Glomerular endothelial cell (primary cell): ENCODE measurements around the gene SLC39A5. TPM values are rescaled to one million over a fixed set of nuclear protein-coding genes. Genes with fewer than 3 reads are reported as not detected.

Experiments used
- DNase-seq: peaks from one replicate; pipeline ENCODE4 v3.0.0-alpha.2; 2011; ENCODE audit warnings: low read depth, low spot score; ENCODE audit errors: extremely low read depth
- total RNA-seq: library from RNA; depleted of rRNA; stranded (reverse); fragments of >200 nt; gene quantifications from 2 replicates; pipeline ENCODE4 v1.2.3, GENCODE V29; 2015

The SLC39A5 gene
- total RNA-seq: not detected in 2 replicates

GRCh38 chr12:56229916-56230431, at the start of gene SLC39A5:
Gene SLC39A5, plus strand, starts transcription at chr12:56230051. Its CDS starts 1,224 bp downstream, at chr12:56231275.
- no peak for DNase-seq

DNA sequence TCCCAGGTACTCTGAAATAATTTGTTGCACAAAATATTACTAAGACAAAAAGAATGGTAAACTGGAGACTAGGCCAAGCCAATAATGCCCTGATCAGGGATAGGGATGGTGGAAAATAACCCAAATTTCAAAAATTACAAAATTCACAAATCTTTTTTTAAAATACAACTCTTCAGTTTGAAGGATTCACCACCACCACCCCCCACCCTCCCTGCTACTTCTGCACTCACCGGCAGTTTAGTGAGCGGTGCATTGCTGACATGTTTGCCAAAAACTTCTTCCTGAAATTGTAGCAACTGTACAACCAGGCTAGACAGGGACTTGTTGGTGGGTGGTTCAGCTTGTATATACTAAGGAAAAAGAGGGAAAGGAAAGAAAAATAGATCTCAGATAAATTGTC, 42.9 kb upstream of the SLC39A5 start:
- no peak for DNase-seq

GRCh38 chr12:56188131-56188777, 41.6 kb upstream of the SLC39A5 start:
- DNase-seq: no peak

DNA sequence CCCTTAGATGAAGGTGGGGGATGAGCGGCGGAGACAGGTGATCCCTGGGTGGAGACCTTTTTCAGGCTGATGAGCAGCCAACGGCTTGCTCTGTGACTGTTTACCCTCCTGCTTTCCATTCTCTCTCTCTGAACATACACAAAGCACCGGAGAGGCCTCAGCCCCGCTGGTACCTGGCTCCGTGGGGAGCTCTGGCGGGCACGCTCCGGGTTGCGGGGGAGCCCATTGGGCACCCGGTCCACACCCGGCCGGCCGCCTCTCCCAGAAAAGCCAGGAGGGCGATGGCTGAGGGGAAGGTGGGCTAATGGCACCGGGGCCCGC, 41.1 kb upstream of the SLC39A5 start:
- no peak for DNase-seq

DNA sequence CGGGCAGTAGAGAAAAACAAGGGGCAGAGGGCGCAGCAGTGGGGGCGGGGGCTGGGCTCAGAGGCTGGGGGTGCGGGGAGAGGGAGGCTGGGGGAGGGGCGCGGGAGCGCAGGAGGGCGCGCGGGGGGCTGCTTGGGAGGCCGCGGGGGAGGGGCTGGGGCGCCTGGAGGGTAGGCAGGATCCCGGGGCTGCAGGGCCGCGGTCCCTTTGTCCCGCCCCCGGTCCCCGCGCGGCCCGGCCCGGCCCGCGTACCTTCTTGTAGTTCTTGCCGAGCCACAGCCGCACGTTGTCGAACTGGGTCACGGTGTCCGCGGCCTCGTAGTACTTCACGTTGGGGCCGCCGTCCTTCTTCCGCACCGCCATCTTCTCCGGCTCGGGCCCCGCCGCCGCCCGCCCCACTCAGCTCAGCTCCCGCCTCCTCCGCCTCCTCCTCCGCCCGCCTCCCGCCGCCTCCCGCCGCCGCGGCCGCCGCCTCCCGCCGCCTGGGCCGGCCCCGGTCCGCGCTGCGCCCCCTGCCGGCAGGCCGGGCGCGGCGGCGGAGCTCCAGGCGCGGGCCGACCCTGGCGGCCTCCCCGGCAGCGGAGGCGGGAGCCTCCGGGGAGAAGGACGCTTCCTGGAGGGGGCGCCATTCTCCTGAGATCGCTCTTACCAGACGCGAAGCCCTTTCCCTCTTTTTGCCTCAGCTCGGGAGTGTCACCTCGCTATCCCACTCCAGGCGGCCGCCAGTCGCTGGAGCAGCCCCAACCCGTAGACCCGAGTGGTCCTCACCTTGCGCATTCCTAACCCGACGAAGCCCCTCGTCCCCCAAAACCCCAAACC, 40.5 kb upstream of the SLC39A5 start, which contains the start of gene SMARCC2:
Gene SMARCC2 (minus strand): TSS at position 385 of the 819 bp plus-strand sequence. CDS start 22 bp downstream, at position 363.
- DNase-seq: no peak

GRCh38 chr12:56189918-56190694, 39.7 kb upstream of the SLC39A5 start:
- DNase-seq: peak; percentile 56

DNA sequence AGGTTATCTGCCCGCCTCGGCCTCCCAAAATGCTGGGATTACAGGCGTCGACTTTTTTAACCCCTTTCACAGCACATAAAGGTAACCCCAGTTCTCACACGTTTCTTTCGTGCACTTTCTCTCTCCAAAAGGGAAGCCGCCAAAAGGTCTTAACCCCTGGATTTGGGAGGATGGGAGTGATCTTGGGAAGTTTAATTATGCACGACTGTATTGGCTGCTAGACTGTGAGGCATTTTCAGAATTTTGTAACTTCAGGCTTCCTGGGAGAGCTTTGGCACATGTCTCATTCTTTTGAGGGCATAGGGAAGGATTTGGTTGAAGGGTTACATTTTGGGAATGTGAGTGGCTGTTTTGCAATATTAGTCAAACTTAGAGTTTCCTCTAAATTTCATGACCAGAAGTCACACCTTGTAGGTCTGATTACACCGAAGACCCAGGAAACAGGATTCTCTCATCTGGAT, 39.1 kb upstream of the SLC39A5 start:
- DNase-seq: no peak

GRCh38 chr12:56192582-56192981, 37.3 kb upstream of the SLC39A5 start:
- no peak for DNase-seq

- DNase-seq: peak; percentile 81
Observed at GRCh38 chr12:56193025-56193578, 36.7 kb upstream of the SLC39A5 start.

- DNase-seq: peak; percentile 84
Observed at GRCh38 chr12:56196818-56197550, 32.9 kb upstream of the SLC39A5 start.

DNA sequence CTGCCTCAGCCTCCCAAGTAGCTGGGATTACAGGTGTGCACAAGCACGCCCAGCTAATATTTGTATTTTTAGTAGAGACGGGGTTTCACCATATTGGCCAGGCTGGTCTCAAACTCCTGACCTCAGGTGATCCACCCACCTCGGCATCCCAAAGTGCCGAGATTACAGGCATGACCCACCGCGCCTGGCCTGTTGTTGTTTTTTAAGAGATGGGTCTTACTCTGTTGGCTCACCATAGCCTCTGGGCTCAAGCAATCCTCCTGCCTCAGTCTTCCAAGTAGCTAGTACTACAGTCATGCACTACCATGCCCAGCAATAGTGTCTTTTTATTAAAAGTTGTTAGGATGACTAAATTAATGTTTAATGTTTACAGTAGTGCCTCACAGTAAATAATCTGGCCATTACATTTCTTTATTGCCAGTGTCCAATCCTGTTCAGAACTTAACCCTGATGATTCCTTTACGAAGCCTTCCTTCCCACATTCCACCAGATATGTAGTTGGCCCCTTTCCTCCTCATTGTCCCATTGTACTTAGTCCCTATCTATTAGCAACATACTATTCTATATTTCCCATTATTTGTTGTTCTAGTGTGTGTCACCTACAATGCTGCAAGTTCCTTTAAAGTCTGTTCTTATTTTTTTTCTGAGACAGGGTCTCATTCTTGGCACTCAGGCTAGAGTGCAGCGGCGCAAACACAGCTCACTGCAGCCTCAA, 31.8 kb upstream of the SLC39A5 start:
- no peak for DNase-seq

DNA sequence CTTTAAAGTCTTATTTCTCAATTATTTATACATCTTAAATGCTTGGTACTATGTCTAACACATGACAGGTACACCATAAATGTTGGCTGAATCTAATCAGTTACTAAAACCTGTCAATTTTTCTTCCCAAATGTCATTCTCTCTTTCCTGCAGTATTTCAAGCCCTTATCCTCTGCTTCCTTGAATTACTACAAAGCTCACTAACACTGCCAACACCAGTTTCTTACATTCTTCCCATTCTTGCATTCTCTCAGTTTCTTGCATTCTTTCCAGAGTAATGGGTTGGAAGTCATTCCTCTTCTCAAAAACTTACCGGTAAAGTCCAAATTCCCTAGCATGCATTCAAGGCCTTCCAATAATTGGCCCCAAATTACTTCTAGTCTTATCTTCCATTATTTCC, 31.0 kb upstream of the SLC39A5 start:
- DNase-seq: no peak

DNA sequence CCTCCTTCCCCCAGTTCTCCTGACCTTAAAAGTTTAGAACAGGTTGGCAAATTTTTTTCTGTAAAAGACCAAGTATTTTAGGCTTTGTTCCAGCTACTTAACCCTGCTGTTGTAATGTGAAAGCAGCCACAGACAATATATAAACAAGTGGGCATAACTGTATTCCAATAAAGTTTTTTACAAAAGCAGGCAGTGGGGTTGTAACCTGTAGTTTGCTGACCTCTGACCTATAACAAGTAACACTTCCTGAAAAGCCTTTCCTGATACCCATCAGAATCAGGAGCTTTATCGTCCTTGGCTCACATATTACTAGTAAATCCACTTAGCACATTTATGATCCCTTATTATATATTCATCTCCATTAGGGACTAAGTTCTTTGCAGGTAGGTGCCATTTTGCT, 27.5 kb upstream of the SLC39A5 start:
- DNase-seq: no peak

DNA sequence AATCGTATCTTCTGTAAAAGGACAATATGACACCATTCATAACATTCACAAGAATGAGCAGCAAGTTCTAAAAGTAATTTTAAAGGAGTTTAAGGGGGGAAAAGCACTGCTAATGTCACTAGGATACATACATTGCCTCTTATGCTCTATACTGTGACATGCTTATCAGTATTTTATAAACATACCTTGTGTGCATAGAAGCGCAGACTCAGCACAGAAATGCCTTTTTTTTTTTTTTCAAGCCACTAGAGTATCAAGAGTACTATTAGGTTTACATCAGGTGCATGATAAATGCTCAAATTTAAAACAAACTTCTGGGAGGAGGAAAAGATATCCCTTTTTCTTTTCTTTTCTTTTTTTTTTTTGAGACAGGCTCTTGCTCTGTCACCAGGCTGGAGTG, 27.0 kb upstream of the SLC39A5 start:
- no peak for DNase-seq

GRCh38 chr12:56204275-56204674, 25.6 kb upstream of the SLC39A5 start:
- no peak for DNase-seq

DNA sequence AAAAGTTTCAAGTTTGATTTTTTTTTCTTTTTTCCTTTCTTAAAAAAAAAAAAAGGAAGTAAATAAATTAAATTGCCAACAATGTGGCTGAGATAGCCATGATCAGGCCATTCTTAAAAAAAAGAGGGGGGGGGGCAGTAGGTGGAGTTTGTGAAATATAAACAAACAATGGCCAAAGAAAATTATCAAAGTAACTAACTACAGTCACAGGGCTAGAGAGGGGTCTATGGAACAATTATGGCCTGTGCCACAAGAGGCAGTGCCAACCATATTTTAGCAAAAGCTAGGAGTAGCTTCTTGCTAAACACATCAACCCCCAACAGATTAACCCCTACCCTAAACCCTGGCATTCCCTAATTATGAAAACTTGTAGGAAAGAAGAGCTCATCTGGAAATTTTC, 24.4 kb upstream of the SLC39A5 start:
- no peak for DNase-seq

GRCh38 chr12:56206452-56207166, 23.2 kb upstream of the SLC39A5 start:
- no peak for DNase-seq

GRCh38 chr12:56208006-56208405, 21.8 kb upstream of the SLC39A5 start:
- no peak for DNase-seq

DNA sequence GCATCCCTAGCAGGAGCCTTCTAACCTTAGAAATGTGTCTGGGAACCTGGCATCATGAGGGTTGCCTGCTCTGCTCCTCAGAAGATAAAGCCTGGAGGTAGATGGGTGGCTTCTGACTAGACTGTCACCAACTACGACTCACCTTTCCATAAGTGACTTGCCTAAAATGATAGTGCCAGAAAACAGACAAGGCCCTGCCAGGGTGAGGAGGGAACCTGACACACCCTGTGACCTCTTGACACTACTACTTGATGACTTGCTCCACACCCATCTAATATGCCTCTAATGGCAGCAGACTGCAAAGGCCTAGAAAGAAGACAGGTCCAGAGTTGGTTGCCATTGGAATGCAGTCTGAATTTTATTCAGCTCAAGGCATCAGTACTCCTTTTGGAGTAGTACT, 17.5 kb upstream of the SLC39A5 start:
- no peak for DNase-seq
